SK-N-SH treated with all-trans-retinoic acid at 6 μM for 48 hours (cell line): ENCODE data around the gene PLEKHG3.

Source experiments
- ATAC-seq: fragments of 200-7000 bp; cut with Tn5 transposase; 3 replicates; pipeline ENCODE4 v1.9.1; 2020; ENCODE audit warnings: mild to moderate bottlenecking, moderate library complexity
- ARNTL ChIP-seq: fragments of 450-650 bp; formaldehyde crosslinking; IDR thresholded peaks from 2 replicates; pipeline ENCODE4 v1.5.0; 2020; ENCODE audit warnings: low read depth, mild to moderate bottlenecking, moderate library complexity, borderline replicate concordance
- BACH2 ChIP-seq: fragments of 250-450 bp; sonication (Bioruptor Pico); IDR thresholded peaks from 2 replicates; pipeline ENCODE4 v1.9.0; 2021; ENCODE audit warnings: mild to moderate bottlenecking, borderline replicate concordance
- CSDC2 ChIP-seq: fragments of 250-450 bp; sonication (Bioruptor Pico); IDR thresholded peaks from 2 replicates; pipeline ENCODE4 v1.5.0; 2020; ENCODE audit warnings: mild to moderate bottlenecking, moderate library complexity
- GLIS3 ChIP-seq: fragments of 250-450 bp; sonication (Bioruptor Pico); IDR thresholded peaks from 2 replicates; pipeline ENCODE4 v1.5.0; 2020; ENCODE audit warnings: mild to moderate bottlenecking, moderate library complexity
- ISL1 ChIP-seq: fragments of 250-450 bp; sonication (Bioruptor Pico); IDR thresholded peaks from 2 replicates; pipeline ENCODE4 v2.1.2; 2022; ENCODE audit warnings: mild to moderate bottlenecking, moderate library complexity
- OSR1 ChIP-seq: fragments of 250-450 bp; sonication (Bioruptor Pico); IDR thresholded peaks from 2 replicates; pipeline ENCODE4 v1.8.0; 2022; ENCODE audit warnings: moderate library complexity, mild to moderate bottlenecking, inconsistent platforms
- PPARA ChIP-seq: fragments of 250-450 bp; sonication (Bioruptor Pico); IDR thresholded peaks from 2 replicates; pipeline ENCODE4 v1.5.0; 2020; ENCODE audit warnings: mild to moderate bottlenecking, borderline replicate concordance
- RARB ChIP-seq: fragments of 250-450 bp; sonication (Bioruptor Pico); IDR thresholded peaks from 2 replicates; pipeline ENCODE4 v1.8.0; 2021; ENCODE audit warnings: mild to moderate bottlenecking, moderate library complexity
- SNAI2 ChIP-seq: fragments of 250-450 bp; sonication (Bioruptor Pico); IDR thresholded peaks from 2 replicates; pipeline ENCODE4 v1.5.0; 2020; ENCODE audit warnings: mild to moderate bottlenecking, moderate library complexity
- TCF4 ChIP-seq: fragments of 250-450 bp; sonication (Bioruptor Pico); IDR thresholded peaks from 2 replicates; pipeline ENCODE4 v1.8.0; 2021; ENCODE audit warnings: mild to moderate bottlenecking, moderate library complexity, borderline replicate concordance
- TOX ChIP-seq: fragments of 250-450 bp; sonication (Bioruptor Pico); IDR thresholded peaks from 2 replicates; pipeline ENCODE4 v1.8.0; 2021; ENCODE audit warnings: mild to moderate bottlenecking, moderate library complexity, borderline replicate concordance
- ZC3H10 ChIP-seq: fragments of 250-450 bp; sonication (Bioruptor Pico); IDR thresholded peaks from 2 replicates; pipeline ENCODE4 v1.5.1; 2021; ENCODE audit warnings: mild to moderate bottlenecking, moderate library complexity
- ZFP3 ChIP-seq: fragments of 250-450 bp; sonication (Bioruptor Pico); IDR thresholded peaks from 2 replicates; pipeline ENCODE4 v1.5.0; 2020; ENCODE audit warnings: mild to moderate bottlenecking, moderate library complexity
- ZFP30 ChIP-seq: fragments of 450-650 bp; formaldehyde crosslinking; IDR thresholded peaks from 2 replicates; pipeline ENCODE4 v1.5.0; 2022; ENCODE audit warnings: mild to moderate bottlenecking, moderate library complexity
- ZNF565 ChIP-seq: fragments of 450-650 bp; formaldehyde crosslinking; conservative IDR thresholded peaks from 2 replicates; pipeline ENCODE4 v1.5.0; 2020; ENCODE audit warnings: low read depth, mild to moderate bottlenecking, moderate library complexity
- ZNF70 ChIP-seq: fragments of 450-650 bp; formaldehyde crosslinking; IDR thresholded peaks from 2 replicates; pipeline ENCODE4 v1.5.0; 2020; ENCODE audit warnings: mild to moderate bottlenecking, moderate library complexity
- ZNF8 ChIP-seq: fragments of 450-650 bp; formaldehyde crosslinking; IDR thresholded peaks from 2 replicates; pipeline ENCODE4 v1.5.0; 2020; ENCODE audit warnings: mild to moderate bottlenecking, moderate library complexity
- TF ChIP-seq, protein P1 (sequence below): fragments of 250-450 bp; sonication (Bioruptor Pico); IDR thresholded peaks from 2 replicates; pipeline ENCODE4 v1.8.0; 2021; ENCODE audit warnings: low read depth, mild to moderate bottlenecking, moderate library complexity, borderline replicate concordance
- TF ChIP-seq, protein P2 (sequence below): fragments of 250-450 bp; sonication (Bioruptor Pico); IDR thresholded peaks from 2 replicates; pipeline ENCODE4 v1.8.0; 2020; ENCODE audit warnings: mild to moderate bottlenecking, moderate library complexity, borderline replicate concordance
- TF ChIP-seq, protein P3 (sequence below): fragments of 250-450 bp; sonication (Bioruptor Pico); IDR thresholded peaks from 2 replicates; pipeline ENCODE4 v1.5.1; 2020; ENCODE audit warnings: low read depth, mild to moderate bottlenecking, moderate library complexity
- TF ChIP-seq, protein P4 (sequence below): fragments of 250-450 bp; sonication (Bioruptor Pico); IDR thresholded peaks from 2 replicates; pipeline ENCODE4 v1.5.0; 2020; ENCODE audit warnings: mild to moderate bottlenecking, moderate library complexity
- TF ChIP-seq, protein P5 (sequence below): fragments of 250-450 bp; sonication (Bioruptor Pico); IDR thresholded peaks from 2 replicates; pipeline ENCODE4 v1.5.1; 2021; ENCODE audit warnings: mild to moderate bottlenecking, moderate library complexity

PLEKHG3 gene

DNA sequence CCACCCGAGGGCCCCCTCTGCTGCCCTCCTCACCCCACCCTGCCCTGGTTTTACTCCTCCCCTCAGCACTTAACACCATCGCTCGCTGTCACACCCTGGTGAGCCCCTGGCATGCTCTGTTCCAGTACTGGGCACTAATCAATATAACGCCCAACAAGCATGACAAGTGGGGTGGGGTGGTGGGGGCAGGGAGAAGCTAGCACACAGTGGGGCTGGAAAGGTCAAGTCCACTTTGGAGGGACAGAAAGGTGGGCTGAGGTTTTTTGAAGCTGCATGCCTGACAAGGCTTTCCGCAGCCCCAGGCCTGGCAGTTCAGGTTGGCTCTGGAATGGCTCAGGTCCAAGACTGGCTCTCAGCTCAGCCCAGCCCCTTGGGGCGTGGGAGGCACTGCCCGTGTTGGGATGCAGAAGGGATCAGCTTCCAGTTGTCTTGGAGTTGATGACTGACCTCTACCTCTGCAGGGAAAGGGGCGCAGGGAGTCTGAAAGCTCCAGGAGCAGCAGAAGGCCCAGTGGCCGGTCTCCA, 34.1 kb downstream of the PLEKHG3 start:
- ATAC-seq: no peak
- TF ChIP-seq CSDC2: no peak
- no peak for TF ChIP-seq OSR1
- TF ChIP-seq, protein P1, sequence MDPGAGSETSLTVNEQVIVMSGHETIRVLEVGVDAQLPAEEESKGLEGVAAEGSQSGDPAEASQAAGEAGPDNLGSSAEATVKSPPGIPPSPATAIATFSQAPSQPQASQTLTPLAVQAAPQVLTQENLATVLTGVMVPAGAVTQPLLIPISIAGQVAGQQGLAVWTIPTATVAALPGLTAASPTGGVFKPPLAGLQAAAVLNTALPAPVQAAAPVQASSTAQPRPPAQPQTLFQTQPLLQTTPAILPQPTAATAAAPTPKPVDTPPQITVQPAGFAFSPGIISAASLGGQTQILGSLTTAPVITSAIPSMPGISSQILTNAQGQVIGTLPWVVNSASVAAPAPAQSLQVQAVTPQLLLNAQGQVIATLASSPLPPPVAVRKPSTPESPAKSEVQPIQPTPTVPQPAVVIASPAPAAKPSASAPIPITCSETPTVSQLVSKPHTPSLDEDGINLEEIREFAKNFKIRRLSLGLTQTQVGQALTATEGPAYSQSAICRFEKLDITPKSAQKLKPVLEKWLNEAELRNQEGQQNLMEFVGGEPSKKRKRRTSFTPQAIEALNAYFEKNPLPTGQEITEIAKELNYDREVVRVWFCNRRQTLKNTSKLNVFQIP: no peak
- TF ChIP-seq RARB: no peak
- no peak for TF ChIP-seq GLIS3 (CRISPR knock-in tag)
- no peak for TF ChIP-seq ZNF565 (CRISPR knock-in tag)
- TF ChIP-seq, protein P2, sequence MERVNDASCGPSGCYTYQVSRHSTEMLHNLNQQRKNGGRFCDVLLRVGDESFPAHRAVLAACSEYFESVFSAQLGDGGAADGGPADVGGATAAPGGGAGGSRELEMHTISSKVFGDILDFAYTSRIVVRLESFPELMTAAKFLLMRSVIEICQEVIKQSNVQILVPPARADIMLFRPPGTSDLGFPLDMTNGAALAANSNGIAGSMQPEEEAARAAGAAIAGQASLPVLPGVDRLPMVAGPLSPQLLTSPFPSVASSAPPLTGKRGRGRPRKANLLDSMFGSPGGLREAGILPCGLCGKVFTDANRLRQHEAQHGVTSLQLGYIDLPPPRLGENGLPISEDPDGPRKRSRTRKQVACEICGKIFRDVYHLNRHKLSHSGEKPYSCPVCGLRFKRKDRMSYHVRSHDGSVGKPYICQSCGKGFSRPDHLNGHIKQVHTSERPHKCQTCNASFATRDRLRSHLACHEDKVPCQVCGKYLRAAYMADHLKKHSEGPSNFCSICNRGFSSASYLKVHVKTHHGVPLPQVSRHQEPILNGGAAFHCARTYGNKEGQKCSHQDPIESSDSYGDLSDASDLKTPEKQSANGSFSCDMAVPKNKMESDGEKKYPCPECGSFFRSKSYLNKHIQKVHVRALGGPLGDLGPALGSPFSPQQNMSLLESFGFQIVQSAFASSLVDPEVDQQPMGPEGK (CRISPR knock-in tag): no peak
- no peak for TF ChIP-seq ARNTL (CRISPR knock-in tag)
- no peak for TF ChIP-seq ZNF8 (CRISPR knock-in tag)
- no peak for TF ChIP-seq TCF4 (CRISPR knock-in tag)
- TF ChIP-seq, protein P3, sequence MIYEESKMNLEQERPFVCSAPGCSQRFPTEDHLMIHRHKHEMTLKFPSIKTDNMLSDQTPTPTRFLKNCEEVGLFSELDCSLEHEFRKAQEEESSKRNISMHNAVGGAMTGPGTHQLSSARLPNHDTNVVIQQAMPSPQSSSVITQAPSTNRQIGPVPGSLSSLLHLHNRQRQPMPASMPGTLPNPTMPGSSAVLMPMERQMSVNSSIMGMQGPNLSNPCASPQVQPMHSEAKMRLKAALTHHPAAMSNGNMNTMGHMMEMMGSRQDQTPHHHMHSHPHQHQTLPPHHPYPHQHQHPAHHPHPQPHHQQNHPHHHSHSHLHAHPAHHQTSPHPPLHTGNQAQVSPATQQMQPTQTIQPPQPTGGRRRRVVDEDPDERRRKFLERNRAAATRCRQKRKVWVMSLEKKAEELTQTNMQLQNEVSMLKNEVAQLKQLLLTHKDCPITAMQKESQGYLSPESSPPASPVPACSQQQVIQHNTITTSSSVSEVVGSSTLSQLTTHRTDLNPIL (CRISPR knock-in tag): no peak
- no peak for TF ChIP-seq SNAI2 (CRISPR knock-in tag)
- no peak for TF ChIP-seq ISL1 (CRISPR knock-in tag)
- no peak for TF ChIP-seq ZNF70 (CRISPR knock-in tag)
- TF ChIP-seq ZFP30: no peak
- TF ChIP-seq, protein P4, sequence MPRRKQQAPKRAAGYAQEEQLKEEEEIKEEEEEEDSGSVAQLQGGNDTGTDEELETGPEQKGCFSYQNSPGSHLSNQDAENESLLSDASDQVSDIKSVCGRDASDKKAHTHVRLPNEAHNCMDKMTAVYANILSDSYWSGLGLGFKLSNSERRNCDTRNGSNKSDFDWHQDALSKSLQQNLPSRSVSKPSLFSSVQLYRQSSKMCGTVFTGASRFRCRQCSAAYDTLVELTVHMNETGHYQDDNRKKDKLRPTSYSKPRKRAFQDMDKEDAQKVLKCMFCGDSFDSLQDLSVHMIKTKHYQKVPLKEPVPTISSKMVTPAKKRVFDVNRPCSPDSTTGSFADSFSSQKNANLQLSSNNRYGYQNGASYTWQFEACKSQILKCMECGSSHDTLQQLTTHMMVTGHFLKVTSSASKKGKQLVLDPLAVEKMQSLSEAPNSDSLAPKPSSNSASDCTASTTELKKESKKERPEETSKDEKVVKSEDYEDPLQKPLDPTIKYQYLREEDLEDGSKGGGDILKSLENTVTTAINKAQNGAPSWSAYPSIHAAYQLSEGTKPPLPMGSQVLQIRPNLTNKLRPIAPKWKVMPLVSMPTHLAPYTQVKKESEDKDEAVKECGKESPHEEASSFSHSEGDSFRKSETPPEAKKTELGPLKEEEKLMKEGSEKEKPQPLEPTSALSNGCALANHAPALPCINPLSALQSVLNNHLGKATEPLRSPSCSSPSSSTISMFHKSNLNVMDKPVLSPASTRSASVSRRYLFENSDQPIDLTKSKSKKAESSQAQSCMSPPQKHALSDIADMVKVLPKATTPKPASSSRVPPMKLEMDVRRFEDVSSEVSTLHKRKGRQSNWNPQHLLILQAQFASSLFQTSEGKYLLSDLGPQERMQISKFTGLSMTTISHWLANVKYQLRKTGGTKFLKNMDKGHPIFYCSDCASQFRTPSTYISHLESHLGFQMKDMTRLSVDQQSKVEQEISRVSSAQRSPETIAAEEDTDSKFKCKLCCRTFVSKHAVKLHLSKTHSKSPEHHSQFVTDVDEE (CRISPR knock-in tag): no peak
- no peak for TF ChIP-seq ZFP3 (CRISPR knock-in tag)
- TF ChIP-seq ZC3H10 (CRISPR knock-in tag): no peak
- no peak for TF ChIP-seq BACH2

DNA sequence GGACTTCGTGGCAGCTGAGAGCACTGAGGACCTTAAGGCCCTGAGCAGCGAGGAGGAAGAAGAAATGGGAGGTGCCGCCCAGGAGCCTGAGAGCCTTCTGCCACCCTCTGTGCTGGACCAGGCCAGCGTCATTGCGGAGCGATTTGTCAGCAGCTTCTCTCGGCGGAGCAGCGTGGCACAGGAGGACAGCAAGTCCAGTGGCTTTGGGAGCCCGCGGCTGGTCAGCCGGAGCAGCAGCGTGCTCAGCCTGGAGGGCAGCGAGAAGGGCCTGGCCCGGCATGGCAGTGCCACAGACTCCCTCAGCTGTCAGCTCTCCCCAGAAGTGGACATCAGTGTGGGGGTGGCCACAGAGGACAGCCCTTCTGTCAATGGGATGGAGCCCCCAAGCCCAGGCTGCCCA, 37.0 kb downstream of the PLEKHG3 start:
- ATAC-seq: no peak
- no peak for TF ChIP-seq OSR1
- TF ChIP-seq PPARA: no peak
- no peak for TF ChIP-seq RARB
- TF ChIP-seq, protein P5, sequence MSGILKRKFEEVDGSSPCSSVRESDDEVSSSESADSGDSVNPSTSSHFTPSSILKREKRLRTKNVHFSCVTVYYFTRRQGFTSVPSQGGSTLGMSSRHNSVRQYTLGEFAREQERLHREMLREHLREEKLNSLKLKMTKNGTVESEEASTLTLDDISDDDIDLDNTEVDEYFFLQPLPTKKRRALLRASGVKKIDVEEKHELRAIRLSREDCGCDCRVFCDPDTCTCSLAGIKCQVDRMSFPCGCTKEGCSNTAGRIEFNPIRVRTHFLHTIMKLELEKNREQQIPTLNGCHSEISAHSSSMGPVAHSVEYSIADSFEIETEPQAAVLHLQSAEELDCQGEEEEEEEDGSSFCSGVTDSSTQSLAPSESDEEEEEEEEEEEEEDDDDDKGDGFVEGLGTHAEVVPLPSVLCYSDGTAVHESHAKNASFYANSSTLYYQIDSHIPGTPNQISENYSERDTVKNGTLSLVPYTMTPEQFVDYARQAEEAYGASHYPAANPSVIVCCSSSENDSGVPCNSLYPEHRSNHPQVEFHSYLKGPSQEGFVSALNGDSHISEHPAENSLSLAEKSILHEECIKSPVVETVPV (CRISPR knock-in tag): no peak

DNA sequence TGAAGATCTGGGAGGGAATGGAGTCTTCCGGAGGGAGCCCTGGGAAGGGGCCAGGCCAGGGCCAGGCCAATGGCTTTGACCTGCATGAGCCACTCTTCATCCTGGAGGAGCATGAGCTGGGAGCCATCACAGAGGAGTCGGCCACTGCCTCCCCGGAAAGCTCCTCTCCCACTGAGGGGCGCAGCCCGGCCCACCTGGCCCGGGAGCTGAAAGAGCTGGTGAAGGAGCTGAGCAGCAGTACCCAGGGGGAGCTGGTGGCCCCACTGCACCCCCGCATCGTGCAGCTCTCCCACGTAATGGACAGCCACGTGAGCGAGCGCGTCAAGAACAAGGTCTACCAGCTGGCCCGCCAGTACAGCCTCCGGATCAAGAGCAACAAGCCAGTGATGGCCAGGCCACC, 37.7 kb downstream of the PLEKHG3 start:
- TF ChIP-seq TOX (no peak), ZNF565 (CRISPR knock-in tag) (no peak)

DNA sequence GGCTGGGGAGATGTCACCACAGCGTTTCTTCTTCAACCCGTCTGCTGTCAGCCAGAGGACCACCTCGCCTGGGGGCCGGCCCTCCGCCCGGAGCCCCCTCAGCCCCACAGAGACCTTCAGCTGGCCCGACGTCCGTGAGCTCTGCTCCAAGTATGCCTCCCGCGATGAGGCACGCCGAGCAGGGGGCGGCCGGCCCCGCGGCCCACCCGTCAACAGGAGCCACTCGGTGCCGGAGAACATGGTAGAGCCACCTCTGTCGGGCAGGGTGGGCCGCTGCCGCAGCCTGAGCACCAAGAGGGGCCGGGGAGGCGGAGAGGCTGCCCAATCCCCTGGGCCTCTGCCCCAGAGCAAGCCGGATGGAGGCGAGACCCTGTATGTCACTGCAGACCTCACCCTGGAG, 38.8 kb downstream of the PLEKHG3 start:
- no peak for ATAC-seq
- TF ChIP-seq, protein P3 (CRISPR knock-in tag): no peak
- no peak for TF ChIP-seq GLIS3 (CRISPR knock-in tag)
- no peak for TF ChIP-seq RARB
- no peak for TF ChIP-seq ISL1 (CRISPR knock-in tag)
- TF ChIP-seq, protein P2 (CRISPR knock-in tag): no peak
- no peak for TF ChIP-seq BACH2
- no peak for TF ChIP-seq ZC3H10 (CRISPR knock-in tag)
- TF ChIP-seq TCF4 (CRISPR knock-in tag): no peak

More for the DNA sequence above, 37.7 kb downstream of the PLEKHG3 start:
- ATAC-seq: no peak
